ENCODE measurements around the gene TBL1X. TPM values are rescaled to one million over a fixed set of nuclear protein-coding genes. Genes with fewer than 3 reads are reported as not detected.

Gene TBL1X
- total and polyA plus RNA-seq, 2 experiments from 2014 or later, result 8.7 to 26.9 TPM

- TF ChIP-seq ETS1 (IDR thresholded peaks at IDR 0.05) (no peak), EZH2phosphoT487 (IDR thresholded peaks at IDR 0.05; ENCODE audit: unreplicated experiment) (no peak), CREB1 (CRISPR knock-in tag; IDR thresholded peaks at IDR 0.05; ENCODE audit: low read depth) (no peak), ZNF331 (CRISPR knock-in tag; IDR thresholded peaks at IDR 0.05; ENCODE audit: low read depth) (no peak), ZNF462 (CRISPR knock-in tag; IDR thresholded peaks at IDR 0.05) (no peak), JUNB (IDR thresholded peaks at IDR 0.05; ENCODE audit: unreplicated experiment) (no peak), CTCF (conservative IDR thresholded peaks at IDR 0.05; ENCODE audit: low read depth in 2 of 2) (no peak), POLR2AphosphoS5 (IDR thresholded peaks at IDR 0.05; ENCODE audit: low read depth) (no peak), REST (IDR thresholded peaks at IDR 0.05; ENCODE audit: unreplicated experiment) (no peak), STAT1 (IDR thresholded peaks at IDR 0.05; ENCODE audit: unreplicated experiment) (no peak), EZH2 (IDR thresholded peaks at IDR 0.05; ENCODE audit: low read depth, unreplicated experiment) (no peak), ZNF114 (CRISPR knock-in tag; IDR thresholded peaks at IDR 0.05) (no peak), NANOG (IDR thresholded peaks at IDR 0.05; ENCODE audit: borderline replicate concordance) (no peak)
- H3K27me3 Mint-ChIP-seq (ENCODE audit: insufficient read depth, low read depth, poor library complexity), result peaks cover 12% of the 10 kb centered on the region
- no peak overlapping the region for H2AFZ ChIP-seq
- peak overlapping the region; percentile 43 for H3K4me3 ChIP-seq
- peaks cover 8% of the 10 kb centered on the region; the same call in 1 of the 3 replicates for H3K36me3 Mint-ChIP-seq (ENCODE audit: low read depth)
- peaks cover 36% of the 10 kb centered on the region for H3K4me1 Mint-ChIP-seq
- peaks cover 55% of the 10 kb centered on the region for H3K79me2 ChIP-seq (replicated peaks; ENCODE audit: insufficient read depth)
- no peaks in the 10 kb centered on the region for H3K9me3 Mint-ChIP-seq
- peak overlapping the region; percentile 90 for H3K4me2 ChIP-seq
- ATAC-seq, result peak; percentile 13
- H3K9me2 ChIP-seq (ENCODE audit: insufficient read depth), result no peaks in the 10 kb centered on the region
- H3K4me3 Mint-ChIP-seq, result peak overlapping the region; percentile 86
- H4K20me1 ChIP-seq (replicated peaks; ENCODE audit: insufficient read depth), result no peaks in the 10 kb centered on the region; the same call in none of the 2 replicates
- H3K4me1 ChIP-seq (ENCODE audit: insufficient read depth), result peaks cover 38% of the 10 kb centered on the region
- no peaks in the 10 kb centered on the region for H3F3A ChIP-seq (replicated peaks; ENCODE audit: low read depth)
- peak overlapping the region; percentile 92; the same call in 1 of the 2 replicates for H3K27ac Mint-ChIP-seq
- no peaks in the 10 kb centered on the region for H3K36me3 ChIP-seq (ENCODE audit: insufficient read depth)
- H3K27me3 ChIP-seq (ENCODE audit: insufficient read depth), result peaks cover 13% of the 10 kb centered on the region; the same call in 1 of the 2 replicates
- peak; percentile 18 for DNase-seq (ENCODE audit: low spot score)
- peak overlapping the region; percentile 92 for H3K27ac ChIP-seq (ENCODE audit: low read depth)
Measured at GRCh38 chrX:9788911-9789310, 324.1 kb downstream of the TBL1X start.

Data from GM23338 (cell line).